ENCODE measurements around the gene CLMP.
A peak's percentile ranks its signal among the peaks of the same experiment; 100 is the strongest.

Gene CLMP

DNA sequence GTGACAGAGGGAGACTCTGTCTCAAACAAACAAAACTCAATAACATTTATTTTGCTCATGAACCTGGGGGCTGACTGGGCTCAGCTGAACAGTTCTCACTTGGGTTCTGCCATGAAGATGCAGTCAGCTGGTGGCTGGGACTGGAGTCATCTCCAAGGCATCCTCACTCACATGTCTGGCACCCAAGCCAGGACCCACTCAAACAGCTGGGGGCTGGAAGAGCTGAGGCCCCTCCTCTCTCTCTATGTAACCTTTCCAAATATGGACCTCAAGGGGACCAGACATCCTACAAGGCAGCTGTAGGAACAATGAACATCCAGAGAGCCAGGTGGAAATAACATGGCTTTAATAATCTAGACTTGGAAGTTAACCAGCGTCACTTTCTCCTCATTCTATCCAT, 149.9 kb downstream of the CLMP start:
- H3K4me3 Mint-ChIP-seq: no peak overlapping the region
- no peaks in the 10 kb centered on the region for H3K4me1 Mint-ChIP-seq
- ATAC-seq: no peak
- no peaks in the 10 kb centered on the region for H3K9me3 Mint-ChIP-seq
- H3K27ac Mint-ChIP-seq: no peak overlapping the region
- no peaks in the 10 kb centered on the region for H3K36me3 Mint-ChIP-seq
- no peaks in the 10 kb centered on the region for H3K27me3 Mint-ChIP-seq

DNA sequence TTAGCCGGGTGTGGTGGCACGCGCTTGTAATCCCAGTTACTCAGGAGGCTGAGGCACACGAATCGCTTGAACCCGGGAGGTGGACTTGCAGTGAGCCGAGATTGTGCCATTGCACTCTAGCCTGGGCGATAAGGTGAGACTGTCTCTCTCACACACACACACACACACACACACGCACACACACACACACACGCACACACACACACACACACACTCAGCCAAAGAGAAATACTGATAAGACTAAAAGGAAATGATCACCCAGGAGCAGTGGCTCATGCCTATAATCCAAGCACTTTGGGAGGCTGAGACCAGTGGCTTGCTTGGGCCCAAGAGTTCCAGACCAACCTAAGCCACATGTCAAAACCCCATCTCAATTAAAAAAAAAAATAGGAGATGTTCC, 153.9 kb downstream of the CLMP start:
- H3K9me3 Mint-ChIP-seq: no peaks in the 10 kb centered on the region
- H3K27me3 Mint-ChIP-seq: no peaks in the 10 kb centered on the region
- H3K36me3 Mint-ChIP-seq: no peaks in the 10 kb centered on the region
- no peak overlapping the region for H3K27ac Mint-ChIP-seq
- no peaks in the 10 kb centered on the region for H3K4me1 Mint-ChIP-seq
- no peak for ATAC-seq
- H3K4me3 Mint-ChIP-seq: no peak overlapping the region

DNA sequence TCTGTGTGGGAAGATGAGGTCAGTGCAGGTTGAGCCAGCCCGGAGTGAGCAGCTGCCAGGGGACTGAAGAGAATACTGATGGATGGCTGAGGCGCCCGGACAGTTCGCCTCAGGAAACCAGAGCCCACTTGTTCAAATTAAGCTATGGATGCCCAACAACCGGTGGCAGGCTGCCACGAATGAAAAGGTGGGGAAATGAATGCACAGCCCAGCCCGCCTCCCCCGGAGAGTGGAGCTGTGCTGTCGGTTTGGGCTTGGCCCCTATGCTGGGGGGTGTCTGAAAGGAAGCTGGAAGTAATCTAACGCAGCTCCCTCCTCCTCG, 155.0 kb downstream of the CLMP start:
- Mint-ChIP-seq H3K27ac (no peak overlapping the region), H3K9me3 (no peaks in the 10 kb centered on the region)

DNA sequence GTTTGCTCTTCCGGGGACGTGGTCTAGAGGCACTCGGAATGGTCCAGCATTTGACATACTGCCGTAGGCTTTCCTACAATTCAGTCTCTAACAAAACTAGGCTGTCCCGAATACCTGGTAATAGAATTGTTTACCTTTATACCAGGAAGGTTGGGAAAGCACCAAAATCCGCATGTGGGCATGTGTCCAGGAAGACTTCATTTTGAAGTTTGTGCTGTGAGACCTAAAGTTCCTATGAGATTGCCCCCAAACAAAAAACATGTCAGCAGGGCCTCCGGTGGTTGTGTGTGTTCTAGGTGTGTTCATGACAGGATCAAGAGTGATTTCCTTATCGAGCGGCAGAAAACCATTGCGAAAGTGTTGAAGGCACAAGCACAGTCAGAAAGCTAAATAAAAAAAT, 159.2 kb downstream of the CLMP start:
- no peaks in the 10 kb centered on the region for H3K36me3 Mint-ChIP-seq
- no peaks in the 10 kb centered on the region for H3K4me1 Mint-ChIP-seq
- H3K4me3 Mint-ChIP-seq: no peak overlapping the region

More for the DNA sequence above, 155.0 kb downstream of the CLMP start:
- Mint-ChIP-seq H3K4me1 (no peaks in the 10 kb centered on the region), H3K36me3 (no peaks in the 10 kb centered on the region), H3K4me3 (no peak overlapping the region), H3K27me3 (no peaks in the 10 kb centered on the region)
- ATAC-seq: no peak

DNA sequence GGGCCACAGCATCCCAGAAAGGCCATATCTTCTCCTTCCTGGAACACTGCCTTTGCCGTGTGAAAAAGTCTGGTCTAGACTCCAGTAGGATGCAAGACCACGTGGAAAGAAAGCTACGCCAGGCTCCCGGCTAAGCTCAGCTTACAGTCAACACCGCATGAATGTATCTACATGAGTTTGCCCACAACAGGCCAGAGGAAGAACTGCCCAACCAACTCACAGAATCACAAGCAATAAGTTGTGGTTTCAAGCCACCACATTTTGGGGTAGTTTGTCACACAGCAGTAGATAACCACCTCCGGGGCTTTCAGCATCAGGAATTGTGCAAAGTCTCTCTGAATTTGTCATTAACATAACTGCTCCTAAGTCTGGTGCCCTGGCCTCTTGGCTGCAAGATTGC, 160.5 kb downstream of the CLMP start:
- Mint-ChIP-seq H3K9me3 (no peaks in the 10 kb centered on the region), H3K4me3 (no peak overlapping the region), H3K27ac (no peak overlapping the region), H3K36me3 (no peaks in the 10 kb centered on the region), H3K4me1 (no peaks in the 10 kb centered on the region), H3K27me3 (peaks cover 9% of the 10 kb centered on the region)
- no peak for ATAC-seq

More for the DNA sequence above, 159.2 kb downstream of the CLMP start:
- peaks cover 9% of the 10 kb centered on the region for H3K27me3 Mint-ChIP-seq
- no peaks in the 10 kb centered on the region for H3K9me3 Mint-ChIP-seq
- ATAC-seq: no peak
- no peak overlapping the region for H3K27ac Mint-ChIP-seq

DNA sequence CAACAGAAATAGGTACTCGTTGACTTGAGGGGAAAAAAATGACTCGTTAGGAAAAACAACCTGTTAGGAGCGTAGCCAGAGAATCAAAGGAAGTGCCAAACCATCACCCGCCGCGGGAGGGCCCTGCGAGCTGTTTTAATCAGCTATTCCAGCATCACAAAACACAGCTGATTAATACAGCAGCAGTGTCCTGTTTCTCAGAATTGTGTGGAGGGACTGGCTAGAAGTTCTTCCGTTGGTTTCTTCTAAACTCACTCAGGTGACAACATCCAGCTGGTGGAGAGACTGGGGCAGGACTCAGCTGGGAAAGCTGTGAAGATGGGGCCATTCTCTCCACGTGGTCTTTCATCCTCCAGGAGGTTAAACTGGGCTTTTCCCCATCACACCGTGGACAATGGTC, 161.2 kb downstream of the CLMP start:
- ATAC-seq: no peak
- H3K36me3 Mint-ChIP-seq: no peaks in the 10 kb centered on the region

DNA sequence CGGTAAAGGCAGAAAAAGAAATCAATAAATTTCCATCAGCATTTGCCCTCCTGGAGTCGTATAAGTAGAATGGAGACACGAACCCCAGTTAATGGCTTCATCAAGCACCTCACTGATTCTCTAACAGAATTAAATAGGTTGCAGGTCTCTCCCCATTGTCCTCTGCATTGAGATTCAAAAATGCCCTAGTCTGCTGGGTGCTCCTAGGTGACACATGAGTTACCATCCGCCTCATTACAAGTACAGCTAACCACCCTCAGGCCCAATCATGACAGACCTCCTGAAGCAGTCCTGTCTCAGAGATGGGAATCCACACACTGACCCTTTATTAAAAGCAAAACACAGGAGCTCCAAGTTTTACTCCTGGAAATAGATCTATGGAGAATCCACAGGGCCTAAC, 164.5 kb downstream of the CLMP start:
- peaks cover 9% of the 10 kb centered on the region for H3K27me3 Mint-ChIP-seq
- H3K36me3 Mint-ChIP-seq: no peaks in the 10 kb centered on the region
- no peak for ATAC-seq
- no peaks in the 10 kb centered on the region for H3K4me1 Mint-ChIP-seq
- no peaks in the 10 kb centered on the region for H3K9me3 Mint-ChIP-seq
- H3K27ac Mint-ChIP-seq: no peak overlapping the region
- H3K4me3 Mint-ChIP-seq: no peak overlapping the region

More for the DNA sequence above, 161.2 kb downstream of the CLMP start:
- H3K27ac Mint-ChIP-seq: no peak overlapping the region
- no peaks in the 10 kb centered on the region for H3K9me3 Mint-ChIP-seq
- H3K4me3 Mint-ChIP-seq: no peak overlapping the region
- H3K27me3 Mint-ChIP-seq: peaks cover 9% of the 10 kb centered on the region
- H3K4me1 Mint-ChIP-seq: no peaks in the 10 kb centered on the region

DNA sequence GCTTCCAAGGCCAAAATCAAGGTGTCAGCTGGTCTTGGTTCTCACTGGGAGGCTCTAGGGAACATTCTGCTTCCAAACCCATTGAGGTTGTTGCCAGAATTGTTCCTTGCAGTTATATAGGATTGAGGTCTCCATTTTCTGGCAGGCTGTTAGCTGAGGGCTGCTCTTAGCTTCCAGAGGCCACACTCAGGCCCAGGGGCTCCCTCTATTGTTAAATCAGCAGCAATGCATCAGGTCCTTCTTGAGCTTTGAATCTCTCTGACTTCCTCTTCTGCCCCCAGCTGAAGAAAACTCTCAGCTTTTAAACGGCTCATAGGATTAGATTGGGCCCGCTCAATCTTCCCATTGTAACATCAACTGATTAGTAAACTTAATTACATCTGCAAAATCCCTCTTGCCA, 174.1 kb downstream of the CLMP start:
- peak; percentile 75 for ATAC-seq
- Mint-ChIP-seq H3K36me3 (no peaks in the 10 kb centered on the region), H3K9me3 (no peaks in the 10 kb centered on the region), H3K27me3 (peaks cover 9% of the 10 kb centered on the region), H3K4me3 (no peak overlapping the region), H3K4me1 (peaks cover 11% of the 10 kb centered on the region), H3K27ac (no peak overlapping the region)

Data from stimulated activated memory B cell treated with anti-CD40 and anti-IgM and Interleukin-4, amounts not matched to agents 10 μg/mL and 1 μg/mL and 100 μg/mL, for 72 hours (primary cell).